Left hindlimb (tissue), 1 donor: Measurements from ENCODE around the gene EOLA1.
"Not testable (repeated sequence)": the region's sequence is repeated elsewhere in the genome, so short reads cannot be mapped to it uniquely, and the experiment has no call there.

ENCODE experiments used
- DNase-seq: peaks from one replicate; pipeline ENCODE4 v3.0.0-alpha.2; 2018

EOLA1 gene

GRCh38 chrX:149546962-149547361 lies 6.2 kb downstream of the EOLA1 start:
- not testable (repeated sequence) for DNase-seq

DNA sequence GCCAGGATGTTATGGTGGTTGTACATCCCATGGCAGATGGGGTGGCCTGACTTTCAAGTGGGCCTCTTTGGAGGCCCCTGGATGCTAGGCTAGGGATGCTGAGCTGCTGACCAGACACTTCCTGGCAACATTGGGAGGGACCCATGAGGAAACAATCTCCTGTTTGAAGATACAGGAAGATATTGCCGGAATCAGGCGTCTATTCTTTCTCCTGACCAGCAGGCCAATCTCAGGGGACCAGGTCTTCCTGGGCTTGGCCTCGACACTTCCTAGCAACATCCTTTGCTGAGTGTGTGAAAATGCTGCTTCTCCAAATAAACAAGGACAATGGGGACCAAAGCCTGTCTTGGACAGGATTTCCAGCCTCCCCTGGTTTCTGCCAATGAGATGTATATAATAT lies 7.0 kb downstream of the EOLA1 start:
- DNase-seq, result not testable (repeated sequence)

- not testable (repeated sequence) for DNase-seq
Measured at GRCh38 chrX:149549701-149550100, 8.9 kb downstream of the EOLA1 start, which contains the start of gene HSFX3. Gene HSFX3, minus strand, starts transcription at chrX:149549924. Its CDS starts 72 bp downstream, at chrX:149549852.

- DNase-seq, result not testable (repeated sequence)
Measured at GRCh38 chrX:149550454-149550853, 9.6 kb downstream of the EOLA1 start.

DNA sequence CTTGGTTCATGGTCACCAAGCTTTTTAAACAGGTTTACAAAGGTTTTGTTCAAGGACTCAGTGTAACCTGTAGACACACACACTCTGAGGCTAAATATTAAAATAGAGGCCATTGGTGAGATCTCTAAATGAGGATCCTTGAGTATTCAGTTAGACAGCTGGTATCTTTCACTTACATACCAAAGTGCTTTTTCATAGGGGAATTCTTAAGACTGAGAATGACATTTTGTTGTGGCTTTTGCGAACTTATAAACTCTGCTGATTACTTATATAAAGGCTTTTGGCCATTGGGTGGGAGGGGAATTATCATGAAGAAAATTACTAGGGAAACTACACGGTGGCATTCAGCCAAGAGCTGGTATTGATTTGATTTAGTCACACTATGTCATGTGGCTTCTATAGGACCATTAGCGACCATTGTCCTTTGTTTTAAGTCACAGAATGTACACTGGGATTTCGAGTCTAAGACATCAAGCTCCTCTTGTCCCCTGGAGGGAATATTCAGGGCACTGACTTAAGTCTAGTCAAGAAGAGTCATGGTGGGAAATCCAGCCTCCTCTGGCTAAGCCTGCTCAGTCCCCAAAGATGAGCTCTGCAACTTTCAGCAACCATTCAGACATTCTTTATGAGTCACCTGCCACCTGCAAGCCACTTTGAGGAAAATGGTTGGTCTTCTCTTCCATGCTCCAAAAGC lies 10.6 kb downstream of the EOLA1 start:
- DNase-seq, result not testable (repeated sequence)

DNA sequence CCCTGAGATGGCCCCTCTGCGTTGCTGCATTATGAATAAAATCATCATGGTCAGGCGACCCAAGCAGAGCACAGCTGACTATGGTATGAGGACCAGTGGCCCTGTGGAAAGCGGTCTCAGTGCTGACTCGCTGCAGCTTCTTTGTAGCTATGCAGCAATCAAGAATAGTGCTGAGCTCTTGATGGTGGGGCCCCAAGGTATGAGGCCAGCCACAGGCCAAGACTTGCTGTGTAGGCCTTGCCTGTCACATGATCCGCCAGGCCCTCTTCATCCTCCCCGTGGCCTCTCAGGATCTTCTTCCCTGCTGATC lies 11.1 kb downstream of the EOLA1 start:
- DNase-seq, result not testable (repeated sequence)

DNA sequence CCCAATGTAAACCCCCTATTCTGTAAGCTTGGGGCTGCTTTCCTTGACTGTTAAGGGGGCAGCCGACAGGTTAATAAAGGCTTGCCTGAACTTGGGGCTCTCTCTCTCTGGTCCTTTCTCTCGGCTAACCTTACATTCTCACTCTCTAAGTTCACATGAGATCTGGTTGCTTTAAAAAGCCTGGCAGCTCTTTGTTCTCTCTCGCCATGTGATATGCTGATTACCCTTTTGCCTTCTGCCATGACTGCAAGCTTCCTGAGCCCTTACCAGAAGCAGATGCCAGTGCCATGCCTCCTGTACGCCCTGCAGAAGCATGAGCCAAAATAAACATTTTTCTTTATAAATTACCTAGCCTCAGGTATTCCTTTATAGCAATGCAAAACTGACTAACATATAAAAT lies 14.4 kb downstream of the EOLA1 start:
- DNase-seq, result not testable (repeated sequence)

- no peak for DNase-seq
Measured at GRCh38 chrX:149563359-149563758, 22.5 kb downstream of the EOLA1 start.

- DNase-seq, result no peak
Measured at GRCh38 chrX:149567621-149568417, 27.0 kb downstream of the EOLA1 start.

- DNase-seq, result no peak
Measured at GRCh38 chrX:149568701-149569296, 28.0 kb downstream of the EOLA1 start.

GRCh38 chrX:149569770-149570169 lies 29.0 kb downstream of the EOLA1 start:
- DNase-seq, result no peak

GRCh38 chrX:149570668-149571067 lies 29.9 kb downstream of the EOLA1 start:
- DNase-seq, result no peak

DNA sequence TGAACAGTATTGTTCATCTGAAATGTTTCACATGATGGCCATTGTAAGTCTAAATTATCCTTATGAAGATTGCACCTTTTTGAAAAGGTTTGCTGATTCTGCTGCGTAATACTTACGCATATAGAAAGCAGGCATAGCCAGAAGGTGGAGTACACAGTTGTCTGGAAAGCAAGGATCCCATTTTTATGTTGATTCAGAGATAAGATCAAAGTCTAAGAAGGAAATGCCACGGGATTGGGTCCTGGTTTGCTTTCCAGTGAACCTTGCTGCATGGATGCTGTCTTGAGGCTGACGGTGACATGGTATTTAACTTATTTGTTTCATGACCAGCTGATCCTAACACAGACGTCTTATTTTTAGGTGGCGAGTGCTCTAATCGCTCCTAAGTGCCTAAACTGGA lies 31.0 kb downstream of the EOLA1 start:
- no peak for DNase-seq

DNA sequence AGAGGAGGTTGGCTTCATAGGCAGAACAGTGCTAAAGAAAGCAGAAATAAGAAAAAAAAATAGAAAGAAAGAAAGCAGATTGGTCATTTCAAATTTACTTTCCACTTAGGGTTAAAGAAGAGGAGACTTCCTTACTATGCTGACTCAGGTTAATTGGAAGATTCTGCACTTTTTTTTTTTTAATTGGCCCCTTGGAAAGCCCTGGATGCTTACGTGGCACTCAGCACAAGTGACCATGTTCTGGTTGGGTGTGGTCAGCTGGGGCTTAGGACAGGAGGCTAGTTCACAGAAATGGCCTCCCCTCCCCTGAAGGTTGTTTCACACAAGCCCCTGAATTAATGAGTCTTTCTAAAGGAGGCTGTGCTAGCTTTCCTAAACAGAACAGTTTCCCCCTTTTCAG lies 31.9 kb downstream of the EOLA1 start:
- no peak for DNase-seq

DNA sequence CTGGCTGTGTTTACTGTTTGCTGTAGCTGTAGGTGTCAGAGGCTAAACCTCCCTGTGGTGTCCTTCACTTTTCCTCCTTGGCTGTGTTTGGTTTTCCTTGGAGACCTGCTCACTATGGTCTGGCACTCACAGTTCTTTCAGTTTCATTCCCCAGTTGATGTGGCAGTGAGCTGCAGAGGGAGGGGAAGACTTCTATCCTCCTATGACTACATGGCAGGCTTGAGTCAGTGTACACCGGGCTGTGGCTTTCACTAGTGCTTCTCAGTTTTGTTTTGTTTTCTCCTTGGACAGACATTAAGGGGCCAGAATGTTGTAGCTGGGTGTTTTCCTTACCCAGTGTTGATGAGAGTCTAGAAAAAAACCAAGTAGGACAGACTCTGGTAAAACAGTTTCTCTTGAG lies 32.6 kb downstream of the EOLA1 start:
- not testable (repeated sequence) for DNase-seq

GRCh38 chrX:149585631-149586030 lies 44.8 kb downstream of the EOLA1 start:
- DNase-seq, result not testable (repeated sequence)

DNA sequence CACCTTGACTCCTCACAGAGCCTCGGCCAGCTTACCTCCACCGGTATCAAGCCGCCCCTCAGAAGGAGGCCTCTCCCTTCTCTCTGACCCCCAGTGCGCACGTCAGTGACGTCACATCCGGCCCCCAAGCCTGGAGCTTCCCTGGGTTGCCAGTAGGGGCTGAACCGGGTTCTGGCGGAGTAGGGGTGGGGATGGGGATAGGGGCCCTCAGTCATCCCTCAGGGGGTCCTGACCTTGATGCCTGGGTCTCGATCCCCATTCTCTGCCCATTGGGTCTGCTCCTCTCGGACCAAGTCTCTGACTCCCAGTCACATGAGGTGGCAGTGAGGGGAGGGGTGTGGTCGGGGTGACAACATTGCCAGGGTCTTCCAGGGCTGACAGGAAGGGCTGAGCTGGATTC lies 46.5 kb downstream of the EOLA1 start, which contains the start of gene MAGEA9B:
Gene MAGEA9B (minus strand): TSS at position 101 of the 400 bp plus-strand sequence. CDS start 4,280 bp downstream, outside the sequence.
- not testable (repeated sequence) for DNase-seq

GRCh38 chrX:149590993-149591392 lies 50.2 kb downstream of the EOLA1 start:
- not testable (repeated sequence) for DNase-seq

- DNase-seq, result not testable (repeated sequence)
Measured at GRCh38 chrX:149595214-149595613, 54.4 kb downstream of the EOLA1 start, which contains the start of gene HSFX2. Gene HSFX2, minus strand, starts transcription at chrX:149595314. Its CDS starts 614 bp downstream, at chrX:149594700.

DNA sequence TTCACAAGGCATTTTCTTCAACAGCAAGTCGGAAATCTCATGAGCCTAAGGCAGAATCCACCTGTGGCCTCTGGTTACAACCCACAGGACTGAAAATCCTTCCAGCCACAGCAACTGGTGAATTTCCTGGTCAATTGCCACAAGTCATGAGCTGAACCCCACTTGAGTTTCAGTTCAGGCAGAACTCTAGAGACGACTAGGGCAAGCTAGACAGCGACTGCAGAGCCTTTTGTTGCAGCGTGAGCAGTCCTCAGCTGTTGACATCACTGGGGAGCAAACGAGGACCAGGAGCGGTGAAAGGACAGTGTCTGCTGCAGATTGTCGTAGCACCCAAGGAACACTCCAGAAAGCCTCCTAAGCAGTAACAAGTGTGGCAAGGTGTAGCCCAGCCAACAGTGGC lies 55.1 kb downstream of the EOLA1 start:
- DNase-seq, result not testable (repeated sequence)
